WERI-Rb-1 (cell line): Measurements from ENCODE around the gene ADCK2.
"Not testable (repeated sequence)": the region's sequence is repeated elsewhere in the genome, so short reads cannot be mapped to it uniquely, and the experiment has no call there.

Experiments used
- DNase-seq: peaks from one replicate; pipeline ENCODE4 v3.0.0-alpha.2; 2020
- H3K27ac ChIP-seq: fragments of 250-450 bp; sonication (Bioruptor Pico); 2 replicates; pipeline ENCODE4 v1.5.1; 2020; ENCODE audit warnings: mild to moderate bottlenecking, moderate library complexity
- H3K27me3 ChIP-seq: fragments of 250-450 bp; sonication (Bioruptor Pico); 2 replicates; pipeline ENCODE4 v1.5.1; 2021; ENCODE audit warnings: mild to moderate bottlenecking, low read depth, moderate library complexity; ENCODE audit not compliant: insufficient read depth, severe bottlenecking
- H3K36me3 ChIP-seq: fragments of 250-450 bp; sonication (Bioruptor Pico); 2 replicates; pipeline ENCODE4 v1.5.1; 2020; ENCODE audit warnings: mild to moderate bottlenecking, moderate library complexity
- H3K4me3 ChIP-seq: 2 replicates; pipeline ENCODE4 v1.5.1; 2011; ENCODE audit warnings: low read depth, mild to moderate bottlenecking, control low read depth, low read length
- H3K9me3 ChIP-seq: fragments of 250-450 bp; sonication (Bioruptor Pico); 2 replicates; pipeline ENCODE4 v1.5.1; 2021; ENCODE audit warnings: mild to moderate bottlenecking, moderate library complexity; ENCODE audit not compliant: severe bottlenecking
- CTCF ChIP-seq: IDR thresholded peaks from 2 replicates; pipeline ENCODE4 v1.5.1; 2011; ENCODE audit warnings: low read depth, mild to moderate bottlenecking, control low read depth, inconsistent platforms, low read length

The ADCK2 gene

GRCh38 chr7:140674356-140674800 is 1.6 kb downstream of the ADCK2 start:
- no peak for TF ChIP-seq CTCF
- DNase-seq: no peak
- H3K27me3 ChIP-seq: no peaks in the 10 kb centered on the region
- no peak overlapping the region for H3K4me3 ChIP-seq
- H3K9me3 ChIP-seq: no peaks in the 10 kb centered on the region
- H3K27ac ChIP-seq: no peak overlapping the region
- peaks cover 25% of the 10 kb centered on the region for H3K36me3 ChIP-seq

- peaks cover 30% of the 10 kb centered on the region for H3K36me3 ChIP-seq
- H3K9me3 ChIP-seq: no peaks in the 10 kb centered on the region
- no peak overlapping the region for H3K4me3 ChIP-seq
- peak; percentile 59 for DNase-seq
- H3K27me3 ChIP-seq: no peaks in the 10 kb centered on the region
- no peak overlapping the region for H3K27ac ChIP-seq
- peak; percentile 72 for TF ChIP-seq CTCF
Observed at GRCh38 chr7:140674899-140675701, 2.4 kb downstream of the ADCK2 start.

GRCh38 chr7:140675726-140676125 is 3.0 kb downstream of the ADCK2 start:
- no peak overlapping the region for H3K27ac ChIP-seq
- H3K4me3 ChIP-seq: no peak overlapping the region
- no peaks in the 10 kb centered on the region for H3K27me3 ChIP-seq
- no peak for DNase-seq
- H3K9me3 ChIP-seq: no peaks in the 10 kb centered on the region
- peaks cover 35% of the 10 kb centered on the region for H3K36me3 ChIP-seq
- TF ChIP-seq CTCF: no peak

- TF ChIP-seq CTCF: no peak
- no peaks in the 10 kb centered on the region for H3K9me3 ChIP-seq
- DNase-seq: no peak
- H3K27me3 ChIP-seq: no peaks in the 10 kb centered on the region
- H3K27ac ChIP-seq: no peak overlapping the region
- H3K36me3 ChIP-seq: peaks cover 38% of the 10 kb centered on the region
- H3K4me3 ChIP-seq: no peak overlapping the region
Observed at GRCh38 chr7:140676306-140676705, 3.6 kb downstream of the ADCK2 start.

- not testable (repeated sequence) for H3K27me3 ChIP-seq, H3K9me3 ChIP-seq, H3K4me3 ChIP-seq, DNase-seq, H3K27ac ChIP-seq
- peaks cover 45% of the 10 kb centered on the region for H3K36me3 ChIP-seq
Observed at GRCh38 chr7:140676956-140677355, 4.2 kb downstream of the ADCK2 start.

GRCh38 chr7:140677496-140677895 is 4.8 kb downstream of the ADCK2 start:
- TF ChIP-seq CTCF: no peak
- no peaks in the 10 kb centered on the region for H3K27me3 ChIP-seq
- H3K36me3 ChIP-seq: peaks cover 48% of the 10 kb centered on the region
- no peak overlapping the region for H3K27ac ChIP-seq
- no peak overlapping the region for H3K4me3 ChIP-seq
- H3K9me3 ChIP-seq: no peaks in the 10 kb centered on the region
- no peak for DNase-seq
